HepG2 (cell line): ENCODE measurements around the gene MUC22. TPM values are rescaled to one million over a fixed set of nuclear protein-coding genes. Genes with fewer than 3 reads are reported as not detected.

Experiments used
- ATAC-seq: fragments of 200-7000 bp; cut with Tn5 transposase; 3 replicates; pipeline ENCODE4 v1.9.1; 2020; ENCODE audit warnings: mild to moderate bottlenecking, moderate library complexity
- BruUV-seq: library from RNA; stranded (reverse); fragments of 400-500 nt; replicated peaks from 2 replicates; lab custom pipeline; 2021; lab: Mats Ljungman, UMichigan
- CTCF ChIA-PET: fragments of 300-600 bp; formaldehyde crosslinking; extraction: SDS; loops from one replicate; lab custom pipeline; 2021; ENCODE audit warnings: low total read pairs, inconsistent platforms, low intra/inter-chr PET ratio; lab: Yijun Ruan, JAX
- POLR2A ChIA-PET: fragments of 350-600 bp; sonication (Branson Sonifier 250); formaldehyde crosslinking; loops from one replicate; lab custom pipeline; 2020; ENCODE audit warnings: antibody characterized with exemption, inconsistent platforms; lab: Yijun Ruan, JAX
- DNase-seq: peaks from one replicate; pipeline ENCODE4 v3.0.0-alpha.2; 2015; ENCODE audit warnings: low spot score
- FAIRE-seq: peaks from 3 replicates; lab custom pipeline; 2011; peaks lifted over from hg19 to GRCh38; lab: Jason Lieb, UNC
- H2AFZ ChIP-seq: one replicate; pipeline ENCODE4 v1.6.1; 2011; ENCODE audit warnings: low read length, inconsistent platforms
- H3K27ac ChIP-seq: fragments of 300-600 bp; 3 replicates; pipeline ENCODE4 v1.8.0; 2011; ENCODE audit warnings: mixed run types, mild to moderate bottlenecking, mixed read lengths, low read length, inconsistent platforms; ENCODE audit not compliant: insufficient read depth; ENCODE audit errors: extremely low read length
- H3K27me3 ChIP-seq, 2 experiments: fragments of 200-600 bp in 1 of 2; 2 replicates in 1 of 2; 3 replicates in 1 of 2; pipeline versions ENCODE4 v1.6.0 to v1.8.0; 2011; ENCODE audit warnings: low read length in 2 of 2, mild to moderate bottlenecking in 2 of 2, moderate library complexity in 2 of 2, inconsistent platforms in 1 of 2; ENCODE audit not compliant: insufficient read depth in 2 of 2, control insufficient read depth in 1 of 2
- H3K36me3 ChIP-seq, 2 experiments: fragments of 200-600 bp in 1 of 2; replicated peaks in 1 of 2; 2 replicates in 1 of 2; 3 replicates in 1 of 2; pipeline versions ENCODE4 v1.5.1 to v1.8.0; 2011; ENCODE audit warnings: low read length in 2 of 2, inconsistent platforms in 1 of 2; ENCODE audit not compliant: insufficient read depth in 2 of 2, control insufficient read depth in 1 of 2
- H3K4me1 ChIP-seq: 2 replicates; pipeline ENCODE4 v1.5.1; 2012; ENCODE audit warnings: low read length, inconsistent platforms; ENCODE audit not compliant: insufficient read depth
- H3K4me2 ChIP-seq: 2 replicates; pipeline ENCODE4 v1.6.0; 2011; ENCODE audit warnings: low read depth, low read length, inconsistent platforms
- H3K4me3 ChIP-seq, 3 experiments: fragments of 200-600 bp in 1 of 3; sonication (generic), shearing (Covaris generic) in 1 of 3; replicated peaks in 1 of 3; 2 replicates each; pipeline ENCODE4 v1.5.1; 2011 to 2016; ENCODE audit warnings: low read length in 3 of 3, inconsistent platforms in 2 of 3, low read depth in 2 of 3, mild to moderate bottlenecking in 2 of 3, control low read depth in 1 of 3, mixed read lengths in 1 of 3; ENCODE audit not compliant: insufficient read depth in 1 of 3
- H3K79me2 ChIP-seq: one replicate; pipeline ENCODE4 v1.6.1; 2011; ENCODE audit warnings: low read length, inconsistent platforms; ENCODE audit not compliant: insufficient read depth
- H3K9ac ChIP-seq: 2 replicates; pipeline ENCODE4 v1.6.0; 2011; ENCODE audit warnings: mild to moderate bottlenecking, low read depth, low read length, inconsistent platforms; ENCODE audit not compliant: insufficient read depth
- H3K9me3 ChIP-seq: 2 replicates; pipeline ENCODE4 v1.5.1; 2012; ENCODE audit warnings: mild to moderate bottlenecking, low read length
- H4K20me1 ChIP-seq: 2 replicates; pipeline ENCODE4 v1.6.0; 2011; ENCODE audit warnings: inconsistent platforms, mild to moderate bottlenecking, low read length, moderate library complexity; ENCODE audit not compliant: insufficient read depth
- DMAP1 ChIP-seq: IDR thresholded peaks from 2 replicates; pipeline ENCODE4 v1.6.1; 2016
- DPF2 ChIP-seq: sonication (generic); formaldehyde crosslinking; IDR thresholded peaks from 2 replicates; pipeline ENCODE4 v1.4.0; 2020; ENCODE audit warnings: mild to moderate bottlenecking, low read depth, missing genetic modification reagents, borderline replicate concordance
- IKZF4 ChIP-seq: sonication (generic); formaldehyde crosslinking; IDR thresholded peaks from 2 replicates; pipeline ENCODE4 v1.5.1; 2020; ENCODE audit warnings: borderline replicate concordance, mild to moderate bottlenecking, low read depth, missing genetic modification reagents; ENCODE audit errors: not compliant biosample characterization
- KDM4B ChIP-seq: sonication (generic); formaldehyde crosslinking; IDR thresholded peaks from 2 replicates; pipeline ENCODE4 v1.4.0; 2020; ENCODE audit warnings: missing genetic modification reagents
- MXI1 ChIP-seq: IDR thresholded peaks from 3 replicates; pipeline ENCODE4 v1.6.1; 2012; ENCODE audit warnings: low read depth, low read length, inconsistent platforms, borderline replicate concordance
- MYNN ChIP-seq: sonication (generic); formaldehyde crosslinking; IDR thresholded peaks from 2 replicates; pipeline ENCODE4 v1.4.0; 2020; ENCODE audit warnings: mild to moderate bottlenecking, low read depth, missing genetic modification reagents
- PPARG ChIP-seq: conservative IDR thresholded peaks from 2 replicates; pipeline ENCODE4 v1.6.1; 2016; ENCODE audit warnings: missing biosample characterization, missing genetic modification reagents
- ZEB1 ChIP-seq: IDR thresholded peaks from 2 replicates; pipeline ENCODE4 v1.6.1; 2012; ENCODE audit warnings: mild to moderate bottlenecking, low read depth, inconsistent platforms; ENCODE audit not compliant: insufficient replicate concordance
- ZNF180 ChIP-seq: sonication (generic); formaldehyde crosslinking; IDR thresholded peaks from 2 replicates; pipeline ENCODE4 v1.4.0; 2020; ENCODE audit warnings: low read depth, missing genetic modification reagents, borderline replicate concordance
- ZNF296 ChIP-seq: sonication (generic); formaldehyde crosslinking; conservative IDR thresholded peaks from 2 replicates; pipeline ENCODE4 v1.5.0; 2020; ENCODE audit warnings: mild to moderate bottlenecking, missing genetic modification reagents
- ZNF460 ChIP-seq: sonication (generic); formaldehyde crosslinking; IDR thresholded peaks from 2 replicates; pipeline ENCODE4 v1.5.1; 2020; ENCODE audit warnings: missing genetic modification reagents, mild to moderate bottlenecking, borderline replicate concordance
- ZNF564 ChIP-seq: sonication (generic); formaldehyde crosslinking; IDR thresholded peaks from 2 replicates; pipeline ENCODE4 v1.8.1; 2023; ENCODE audit warnings: mild to moderate bottlenecking, missing genetic modification reagents
- ZNF672 ChIP-seq: sonication (generic); formaldehyde crosslinking; IDR thresholded peaks from 2 replicates; pipeline ENCODE4 v1.8.1; 2022; ENCODE audit warnings: missing genetic modification reagents
- ZSCAN20 ChIP-seq: sonication (generic); formaldehyde crosslinking; IDR thresholded peaks from 2 replicates; pipeline ENCODE4 v1.4.0; 2020; ENCODE audit warnings: missing genetic modification reagents, mild to moderate bottlenecking, borderline replicate concordance
- WGBS: methylation state at CpG from one replicate; pipeline ENCODE4 v1.1.6; 2017; ENCODE audit warnings: low lambda C conversion rate; 5-methylcytosine and 5-hydroxymethylcytosine counted together
- in situ Hi-C: cut with HindIII; loops from 2 replicates; pipeline ENCODE4 v1.10.0; 2017; ENCODE audit warnings: low pct_unique_long_range_greater_than_20kb; ENCODE audit not compliant: extremely low pct_ligation_motif_present
- intact Hi-C: fragments of 100-400 bp; cut with micrococcal nuclease; formaldehyde crosslinking; loops from one replicate; pipeline ENCODE4 v1.10.0; 2022; ENCODE audit not compliant: unreplicated experiment
- polyA plus RNA-seq, 8 experiments: library from polyadenylated mRNA; depleted of rRNA in 3 of 8; stranded (reverse) in 7 of 8; unstranded in 1 of 8; fragments of >200 nt; fragmentation: Illumina TruSeq in 4 of 8; extraction: Trizol in 4 of 8; gene quantifications; 2 replicates each; pipeline versions ENCODE4 v1.2.1 to v1.2.3, GENCODE V29; 2011 to 2016; ENCODE audit warnings: low read depth in 4 of 8, missing spikeins in 1 of 8, mixed read lengths in 1 of 8; ENCODE audit not compliant: insufficient read depth in 1 of 8
- total RNA-seq, 5 experiments: library from RNA; depleted of rRNA; stranded (reverse); fragments of >200 nt; fragmentation: Illumina TruSeq; extraction: Trizol; gene quantifications; 2 replicates each; pipeline ENCODE4 v1.2.3, GENCODE V29; 2016; ENCODE audit warnings: low read depth in 1 of 5
- TF ChIP-seq, protein P1 (sequence below): sonication (generic); formaldehyde crosslinking; IDR thresholded peaks from 2 replicates; pipeline ENCODE4 v1.4.0; 2020; ENCODE audit warnings: low read depth, mild to moderate bottlenecking, missing genetic modification reagents

MUC22 gene
- total and polyA plus RNA-seq, 2 of the 13 experiments (the other 11 are each of a cell fraction or from before 2014, with no cell fraction given): not detected

DNA sequence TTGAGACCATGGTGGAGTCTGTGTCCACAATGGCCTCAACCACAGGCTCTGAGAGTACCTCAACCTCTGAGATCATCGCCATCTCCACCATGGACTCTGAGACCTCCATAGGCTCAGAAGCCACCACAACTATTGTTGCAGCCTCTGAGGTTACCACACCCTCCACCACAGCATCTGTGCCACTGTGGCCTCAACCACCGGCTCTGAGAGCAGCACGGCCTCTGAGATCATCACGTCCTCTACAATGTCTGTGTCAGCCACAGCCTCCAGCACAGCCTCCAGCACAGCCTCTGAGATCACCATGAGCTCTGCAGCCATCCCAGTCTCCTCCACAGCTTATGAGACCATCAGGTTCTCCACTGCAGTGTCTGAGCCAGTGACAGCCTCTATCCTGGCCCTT is 46.2 kb upstream of the MUC22 start (continued):
- TF ChIP-seq, protein P1, sequence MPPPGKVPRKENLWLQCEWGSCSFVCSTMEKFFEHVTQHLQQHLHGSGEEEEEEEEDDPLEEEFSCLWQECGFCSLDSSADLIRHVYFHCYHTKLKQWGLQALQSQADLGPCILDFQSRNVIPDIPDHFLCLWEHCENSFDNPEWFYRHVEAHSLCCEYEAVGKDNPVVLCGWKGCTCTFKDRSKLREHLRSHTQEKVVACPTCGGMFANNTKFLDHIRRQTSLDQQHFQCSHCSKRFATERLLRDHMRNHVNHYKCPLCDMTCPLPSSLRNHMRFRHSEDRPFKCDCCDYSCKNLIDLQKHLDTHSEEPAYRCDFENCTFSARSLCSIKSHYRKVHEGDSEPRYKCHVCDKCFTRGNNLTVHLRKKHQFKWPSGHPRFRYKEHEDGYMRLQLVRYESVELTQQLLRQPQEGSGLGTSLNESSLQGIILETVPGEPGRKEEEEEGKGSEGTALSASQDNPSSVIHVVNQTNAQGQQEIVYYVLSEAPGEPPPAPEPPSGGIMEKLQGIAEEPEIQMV: no peak
- no peak for TF ChIP-seq MXI1
- no peak for TF ChIP-seq ZNF672 (CRISPR knock-in tag)
- TF ChIP-seq MYNN: no peak
- no peak for TF ChIP-seq KDM4B
- TF ChIP-seq ZNF564 (CRISPR knock-in tag): no peak
- no peak for TF ChIP-seq ZNF180 (CRISPR knock-in tag)

DNA sequence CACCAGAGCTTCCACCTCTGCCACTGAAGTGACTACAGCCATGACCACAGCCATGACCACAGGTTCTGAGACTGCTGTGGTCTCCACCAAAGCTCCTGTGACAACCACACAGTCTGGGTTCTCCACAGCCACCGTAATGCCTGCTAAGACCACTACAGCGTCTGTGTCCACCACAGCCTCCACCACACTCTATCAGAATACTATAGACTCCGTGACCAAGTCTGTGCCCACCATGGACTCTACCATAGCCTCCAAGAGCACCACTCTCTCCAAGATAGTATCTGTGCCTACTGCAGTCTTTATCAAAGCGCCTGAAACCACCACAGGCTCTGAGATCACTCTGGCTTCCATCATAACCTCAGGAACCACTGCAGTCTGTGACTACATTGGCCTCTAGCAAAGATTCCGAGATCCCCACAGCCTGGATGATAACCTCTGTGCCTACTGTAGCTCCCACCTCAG is 45.1 kb upstream of the MUC22 start:
- in situ Hi-C loops: no loop called here
- H3K27ac ChIP-seq: no peak overlapping the region
- DNase-seq (no peak), ATAC-seq (peak; percentile 18; the same call in 1 of the 3 replicates)
- TF ChIP-seq PPARG (CRISPR knock-in tag) (no peak), ZNF296 (no peak), ZSCAN20 (CRISPR knock-in tag) (no peak), ZEB1 (no peak), DPF2 (no peak), IKZF4 (no peak), ZNF460 (CRISPR knock-in tag) (no peak), DMAP1 (CRISPR knock-in tag) (no peak)
- TF ChIP-seq, all 625 proteins: peak for 0
- no peak overlapping the region for H2AFZ ChIP-seq
- H3K4me1 ChIP-seq: peaks cover 14% of the 10 kb centered on the region
- H3K4me2 ChIP-seq: no peak overlapping the region
- ChIA-PET CTCF (no interaction called here), POLR2A (no interaction called here)
- no peak for FAIRE-seq
- no peaks in the 10 kb centered on the region for H4K20me1 ChIP-seq
- H3K27me3 ChIP-seq: no peaks in the 10 kb centered on the region
- no peaks in the 10 kb centered on the region for H3K79me2 ChIP-seq
- BruUV-seq: no TSS peak
- intact Hi-C loops: no loop called here
- 14% methylated on average over 5 of the region's 5 CpGs for WGBS
- H3K4me3 ChIP-seq: no peak overlapping the region
- no peaks in the 10 kb centered on the region for H3K9me3 ChIP-seq
- no peak overlapping the region for H3K9ac ChIP-seq
- H3K36me3 ChIP-seq: no peaks in the 10 kb centered on the region
